Endothelial cell of hepatic sinusoid (primary cell): Measurements from ENCODE around the gene FANCC.

ENCODE experiments used
- in situ Hi-C: cut with HindIII; loops from 2 replicates; pipeline ENCODE4 v1.10.0; 2017; ENCODE audit warnings: low sequenced_read_pairs

Gene FANCC

DNA sequence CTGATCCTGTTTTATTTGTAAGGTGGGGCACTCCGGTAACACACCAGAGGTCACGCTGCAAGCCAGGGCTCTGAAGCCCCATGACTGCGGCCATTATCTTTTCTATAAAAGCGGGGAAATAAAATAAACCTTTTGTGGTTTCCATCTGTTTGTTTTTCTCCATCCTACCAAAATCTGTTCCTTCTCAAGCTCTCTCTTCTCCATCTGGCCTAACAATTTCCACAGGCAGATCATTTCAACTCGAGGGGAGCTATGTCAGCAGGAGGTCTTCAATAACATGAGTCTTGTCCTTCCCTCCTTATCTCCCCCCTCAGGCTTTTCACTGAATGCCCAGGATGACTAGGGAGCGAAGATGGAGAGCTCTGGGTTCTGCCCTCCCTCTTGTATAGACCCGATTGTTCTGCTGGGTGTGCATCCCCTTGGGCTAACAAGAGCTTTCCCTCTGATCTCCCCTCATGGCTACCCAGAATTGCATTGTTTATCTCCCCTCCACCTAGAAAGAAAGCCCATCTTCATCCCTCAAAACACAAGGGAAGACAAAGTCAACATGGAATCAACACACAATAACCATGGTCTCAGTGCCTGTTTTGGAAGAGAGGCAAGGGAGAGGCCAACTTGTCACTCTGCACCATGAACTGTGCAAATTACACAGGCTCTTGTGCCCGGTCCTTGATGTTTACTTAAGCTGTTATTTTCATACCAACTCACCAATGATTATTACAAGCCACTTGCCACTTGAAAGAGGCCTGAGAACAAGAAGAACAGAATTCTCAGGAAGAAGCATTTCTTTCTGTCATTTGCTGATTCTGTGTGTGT, 187.8 kb downstream of the FANCC start:
- in situ Hi-C loops, result loop anchor here (25.0 kb wide), 1 partner anchor 417 kb away; no protein-coding TSS in a partner anchor

DNA sequence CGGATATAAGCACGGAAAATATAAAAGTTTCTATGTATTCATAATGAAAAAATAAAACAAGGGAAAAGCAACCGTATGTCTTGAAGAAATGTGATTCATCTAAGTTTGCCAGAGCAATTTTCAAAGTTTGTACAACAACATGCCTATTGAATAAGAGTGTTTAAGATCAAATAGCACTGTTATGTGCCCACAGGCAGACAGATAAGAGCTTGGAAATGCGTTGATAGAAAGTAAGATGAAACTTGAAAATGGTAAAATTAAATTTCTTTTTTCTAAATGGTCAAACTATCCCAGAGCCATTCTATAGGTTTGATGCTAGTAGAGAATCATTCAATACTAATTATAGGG, 189.4 kb downstream of the FANCC start:
- in situ Hi-C loops, result loop anchor here (25.0 kb wide), 1 partner anchor 416 kb away; no protein-coding TSS in a partner anchor

DNA sequence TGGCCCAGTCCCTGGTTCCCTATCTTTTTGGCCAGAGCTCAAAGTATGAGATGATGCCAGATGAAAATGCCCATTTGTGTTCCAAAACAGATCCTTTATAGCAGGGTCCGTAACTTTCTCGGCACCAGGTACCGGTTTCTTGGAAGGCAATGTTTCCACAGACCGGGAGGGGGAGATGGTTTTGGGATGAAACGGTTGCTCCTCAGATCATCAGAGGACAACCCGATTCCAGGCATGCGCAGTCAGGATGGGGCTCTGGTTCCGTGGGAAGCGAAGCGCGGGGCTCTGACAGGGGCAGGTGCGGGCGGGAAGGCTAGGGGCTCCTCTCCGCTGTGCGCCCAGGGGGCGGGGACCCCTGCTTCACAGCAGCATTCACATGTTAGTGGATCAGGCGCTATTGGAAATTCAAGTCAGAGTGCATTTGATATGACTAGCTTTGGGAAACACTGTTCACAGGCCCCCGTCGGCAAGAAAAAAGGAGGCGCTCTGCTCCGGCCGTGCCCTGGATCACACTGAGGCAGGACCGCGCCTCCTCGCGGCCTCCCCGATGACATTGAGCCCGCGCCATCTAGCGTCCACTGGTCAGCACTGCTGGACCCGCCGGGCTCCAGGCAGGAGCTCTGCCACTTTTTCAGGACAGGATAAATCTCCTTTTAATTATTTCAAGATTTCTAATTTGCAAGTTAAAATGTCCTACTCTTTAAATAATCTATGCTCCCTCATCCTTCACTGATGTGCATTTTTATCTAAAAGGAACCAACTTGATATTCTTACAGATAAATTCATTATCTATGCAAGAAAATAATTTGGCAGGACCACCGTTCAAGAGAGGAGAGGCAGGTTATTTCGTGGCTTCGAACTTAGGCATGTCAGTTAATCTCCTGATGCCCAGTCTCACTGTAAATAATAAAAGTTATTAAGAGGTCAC, 190.0 kb downstream of the FANCC start:
- in situ Hi-C loops, result loop anchor here (25.0 kb wide), 1 partner anchor 415 kb away; no protein-coding TSS in a partner anchor

DNA sequence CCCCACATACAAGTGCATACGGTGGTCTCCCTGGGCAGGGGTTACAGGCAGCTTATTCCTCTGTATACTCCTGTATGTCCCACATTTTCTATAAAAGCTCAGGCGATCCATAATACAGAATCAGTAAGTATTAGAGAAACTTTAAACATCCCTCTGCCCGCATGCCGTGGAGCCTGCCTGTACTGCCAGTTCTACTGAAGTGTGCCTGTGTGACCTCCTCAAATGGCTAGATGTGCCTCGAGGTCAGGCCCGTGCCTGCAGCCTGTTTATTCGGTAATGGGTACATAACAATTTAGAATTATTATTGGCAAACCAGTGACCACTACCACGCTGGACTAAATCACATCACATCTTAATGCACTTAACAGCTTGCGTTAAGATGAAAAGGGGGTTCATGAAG, 190.8 kb downstream of the FANCC start:
- in situ Hi-C loops, result loop anchor here (25.0 kb wide), 1 partner anchor 414 kb away; no protein-coding TSS in a partner anchor

DNA sequence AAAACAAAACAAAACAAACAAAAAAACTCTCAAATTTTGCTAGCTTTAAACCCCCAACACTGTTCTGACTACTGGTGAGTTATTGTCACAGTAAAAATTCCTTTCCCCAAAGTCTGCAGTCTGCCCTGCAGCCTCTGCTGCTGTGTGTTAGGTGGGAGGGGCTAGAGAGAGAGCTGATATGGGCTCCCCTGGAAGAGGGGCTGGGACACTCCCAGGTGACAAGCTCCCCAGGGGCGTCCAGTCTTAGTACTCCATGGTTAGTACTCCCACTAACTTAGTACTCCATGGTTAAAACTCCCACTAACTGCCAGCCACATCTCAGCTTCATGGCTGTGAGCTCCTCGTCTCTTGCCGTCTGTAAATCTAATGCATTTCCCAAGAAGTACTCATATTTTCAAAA, 191.9 kb downstream of the FANCC start:
- in situ Hi-C loops, result loop anchor here (25.0 kb wide), 1 partner anchor 413 kb away; no protein-coding TSS in a partner anchor

DNA sequence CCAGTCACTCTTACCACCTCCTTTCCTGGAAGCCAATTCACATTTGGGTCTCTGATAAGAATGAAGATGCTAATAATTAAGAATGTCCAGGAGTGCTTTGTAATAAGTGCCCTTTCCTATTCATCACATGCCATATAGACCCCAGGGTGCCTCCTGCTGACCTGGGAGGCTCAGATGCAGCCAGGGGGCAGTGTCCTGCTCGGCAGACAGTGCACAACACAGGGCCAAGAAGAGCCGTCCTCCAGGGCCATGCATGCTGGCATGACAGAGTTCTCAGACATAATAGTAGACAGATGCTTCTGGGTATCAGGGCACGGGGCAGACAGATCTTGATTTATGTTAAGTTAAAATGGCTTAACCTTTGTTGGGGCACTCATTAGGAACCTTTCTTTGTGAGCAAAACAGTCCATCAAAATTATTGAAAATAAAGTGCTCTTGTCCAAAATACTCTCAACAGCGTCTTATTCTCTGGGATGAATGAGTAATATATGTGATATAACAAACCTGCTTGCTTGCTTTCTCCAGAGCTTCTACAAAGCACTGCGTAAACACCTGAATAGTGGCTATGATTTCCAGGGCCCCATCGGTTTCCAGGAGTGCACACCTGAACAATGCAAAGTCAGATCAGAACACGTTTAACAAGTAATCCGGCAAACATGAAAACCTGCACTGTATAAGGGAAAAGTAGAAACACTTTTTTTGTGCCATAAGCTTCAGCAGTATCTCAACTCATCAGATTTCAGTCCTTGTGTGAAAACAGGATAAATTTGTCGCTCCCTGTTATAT, 192.7 kb downstream of the FANCC start:
- in situ Hi-C loops, result loop anchor here (25.0 kb wide), 1 partner anchor 412 kb away; no protein-coding TSS in a partner anchor

DNA sequence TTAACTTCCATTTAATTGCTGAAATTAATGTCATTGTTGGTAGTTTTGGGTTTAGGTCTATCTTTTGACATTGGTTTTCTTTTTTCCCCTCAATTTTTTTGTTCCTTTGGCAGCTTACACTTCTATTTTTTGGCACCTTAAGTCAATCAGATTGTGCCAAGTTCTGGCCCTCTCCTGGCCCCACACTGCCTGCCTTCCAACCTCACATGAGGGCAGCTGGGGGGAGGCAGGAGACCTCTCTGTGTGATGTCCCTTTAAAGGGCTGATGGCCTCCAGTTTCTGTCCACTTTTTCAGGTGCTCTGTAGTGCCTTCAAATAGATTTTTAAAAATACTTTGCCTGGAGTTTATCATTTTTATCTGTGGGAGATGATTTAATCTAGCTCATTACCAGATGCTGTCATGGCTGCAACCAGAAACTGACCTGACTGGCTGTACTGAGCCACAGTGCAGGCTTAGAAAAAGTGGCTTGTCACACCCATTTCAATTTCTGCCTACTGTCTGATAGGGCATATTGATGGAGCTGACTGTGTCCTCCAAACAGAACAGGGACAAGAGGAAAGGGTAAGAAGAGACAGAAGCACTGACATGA, 196.6 kb downstream of the FANCC start:
- in situ Hi-C loops, result no loop called here

DNA sequence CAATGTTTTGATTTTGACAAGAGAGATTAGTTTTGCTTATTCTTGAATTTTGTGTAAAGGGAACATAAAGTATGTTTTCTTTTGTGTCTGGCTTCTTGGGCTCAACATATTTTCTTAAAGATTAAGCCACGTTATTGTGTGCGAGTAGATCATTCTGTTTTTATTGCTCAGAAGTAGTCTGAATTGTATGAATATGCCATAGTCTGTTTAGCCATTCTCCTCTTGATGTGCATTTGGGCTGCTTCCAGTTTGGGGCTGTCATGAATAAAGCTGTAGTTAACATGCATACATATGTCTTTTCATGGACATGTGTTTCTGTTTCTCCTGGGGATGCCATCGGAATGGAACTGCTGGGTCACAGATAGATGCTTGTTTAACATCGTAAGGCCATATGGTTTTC, 198.9 kb downstream of the FANCC start:
- in situ Hi-C loops, result no loop called here

DNA sequence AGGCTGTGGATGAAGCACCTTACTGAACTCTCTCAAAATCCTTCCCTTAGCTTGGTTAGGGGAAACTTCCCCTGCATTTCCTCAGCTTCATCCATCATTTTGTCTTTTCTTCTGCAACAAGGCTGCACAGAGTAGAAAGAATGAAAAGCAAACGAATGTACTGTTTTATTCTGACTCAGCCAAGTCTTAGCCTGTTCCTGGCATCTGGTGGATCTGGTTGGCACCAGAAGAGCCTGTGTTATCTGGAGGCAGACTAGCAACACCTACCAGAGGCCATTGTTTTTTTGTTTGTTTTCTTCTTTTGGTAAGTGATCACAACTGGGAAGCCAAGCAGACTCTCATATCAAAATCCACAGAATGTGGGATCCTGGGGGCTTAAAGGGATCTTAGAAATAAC, 200.7 kb downstream of the FANCC start:
- in situ Hi-C loops, result no loop called here

DNA sequence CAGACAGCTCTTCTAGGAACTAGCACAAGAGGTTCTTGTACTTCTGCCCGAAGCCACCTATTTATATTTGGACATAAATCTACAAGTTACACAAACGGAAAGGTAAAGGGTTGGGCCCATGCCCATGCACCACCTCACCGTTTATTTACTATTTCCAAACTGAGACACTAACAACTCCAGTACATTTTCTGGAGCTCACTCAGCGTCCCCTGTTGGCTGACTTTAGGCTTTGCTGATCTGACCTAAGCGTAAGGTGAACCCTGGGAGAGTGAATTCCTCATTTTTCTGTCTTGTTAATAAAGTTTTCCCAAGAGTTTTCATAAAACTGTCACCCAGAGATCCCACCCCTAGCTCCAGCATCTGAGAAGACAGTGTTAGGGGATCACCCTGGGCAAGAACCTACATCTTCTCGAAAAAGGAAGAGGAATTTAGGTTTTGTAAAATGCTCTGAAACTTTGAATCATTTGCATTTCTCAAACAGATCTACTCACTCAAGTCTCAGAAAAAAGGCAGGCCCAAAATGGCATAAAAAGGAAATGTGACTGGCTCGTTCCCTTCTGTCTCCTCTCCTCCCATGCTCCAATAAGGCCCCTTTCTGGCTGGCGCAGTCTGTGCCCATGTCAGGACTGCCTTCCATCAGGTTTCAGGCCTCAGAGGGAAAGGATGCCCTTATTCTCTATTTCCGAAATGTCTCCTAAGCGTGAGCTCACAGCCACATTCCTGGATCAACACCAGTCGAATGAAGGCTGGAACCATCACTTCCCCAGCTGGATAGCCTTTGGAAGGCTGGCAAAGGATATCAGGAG, 201.3 kb downstream of the FANCC start:
- in situ Hi-C loops, result no loop called here

DNA sequence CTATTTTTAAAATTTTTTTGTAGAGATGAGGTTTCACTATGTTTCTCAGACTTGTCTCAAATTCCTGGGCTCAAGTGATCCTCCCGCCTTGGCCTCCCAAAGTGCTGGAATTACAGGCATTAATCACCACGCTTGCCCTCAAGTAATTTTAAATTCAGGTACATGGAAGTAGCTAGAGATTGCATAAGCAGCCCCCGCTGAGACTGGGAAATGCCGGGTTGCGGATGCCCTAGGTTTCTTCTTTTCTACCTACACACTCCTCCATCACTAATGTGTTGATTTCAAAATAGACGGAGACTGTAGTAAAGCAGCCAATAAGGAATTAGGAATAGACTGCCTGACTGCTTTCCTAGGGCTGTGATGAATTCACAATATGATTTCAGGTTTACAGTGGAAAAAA, 202.4 kb downstream of the FANCC start:
- in situ Hi-C loops, result no loop called here

DNA sequence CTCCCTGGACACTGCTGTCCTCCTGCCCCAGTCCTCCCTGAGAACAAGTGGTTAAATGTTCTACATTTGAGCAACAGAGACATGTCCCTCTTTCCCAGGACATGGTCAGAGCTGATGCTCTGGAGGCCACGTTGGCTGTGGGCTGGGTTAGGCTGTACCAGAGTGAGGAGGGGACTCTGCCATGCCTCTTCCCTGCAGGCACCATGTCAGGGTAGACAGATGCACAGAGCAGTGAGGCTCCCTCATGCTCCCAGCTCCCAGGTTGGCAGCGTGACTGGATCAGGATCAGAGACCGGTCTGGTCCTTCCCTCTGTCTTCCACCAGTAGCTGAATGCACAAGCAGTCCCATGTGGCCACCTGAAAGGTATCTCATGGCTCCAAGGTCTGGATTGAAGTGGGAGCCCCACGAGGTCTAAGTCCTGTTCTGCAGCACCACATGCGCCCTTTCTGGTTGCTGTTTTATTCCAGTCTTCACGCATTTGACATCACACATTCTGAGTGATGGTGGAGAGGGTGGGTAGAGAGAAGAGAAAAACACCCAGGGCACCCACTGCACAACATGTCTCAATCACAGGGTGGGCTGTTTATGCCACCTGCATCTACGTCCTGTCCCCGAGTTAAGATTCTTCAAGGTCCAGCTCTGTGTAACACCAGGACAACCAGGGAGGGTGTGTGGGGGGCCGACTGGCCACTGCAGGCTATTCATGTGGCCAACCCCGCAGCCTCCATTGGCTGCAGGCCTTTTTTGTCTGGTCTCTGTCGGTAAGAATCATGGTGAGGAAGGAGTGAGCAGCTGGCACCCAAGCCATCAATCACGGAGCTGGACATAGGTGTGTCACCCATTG, 204.9 kb downstream of the FANCC start:
- in situ Hi-C loops, result no loop called here

DNA sequence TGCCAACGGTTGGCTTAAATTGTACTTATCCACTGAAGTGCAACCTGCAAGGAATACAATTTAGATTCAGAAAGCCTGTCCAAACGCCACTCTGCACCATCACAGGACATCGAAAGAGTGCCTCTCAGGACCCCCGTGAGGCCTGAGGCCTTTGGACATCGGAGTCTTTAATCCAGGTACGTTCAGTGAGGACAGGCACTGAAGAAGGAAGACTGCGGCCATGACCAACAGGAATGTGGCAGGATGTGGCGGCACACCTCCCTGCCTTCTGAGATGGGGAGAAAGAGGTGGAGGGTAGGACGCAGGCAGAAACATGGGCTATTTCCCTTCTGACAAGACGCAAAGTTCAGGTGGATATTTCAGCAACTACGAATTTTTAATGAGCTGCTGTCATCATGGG, 205.8 kb downstream of the FANCC start:
- in situ Hi-C loops, result no loop called here

DNA sequence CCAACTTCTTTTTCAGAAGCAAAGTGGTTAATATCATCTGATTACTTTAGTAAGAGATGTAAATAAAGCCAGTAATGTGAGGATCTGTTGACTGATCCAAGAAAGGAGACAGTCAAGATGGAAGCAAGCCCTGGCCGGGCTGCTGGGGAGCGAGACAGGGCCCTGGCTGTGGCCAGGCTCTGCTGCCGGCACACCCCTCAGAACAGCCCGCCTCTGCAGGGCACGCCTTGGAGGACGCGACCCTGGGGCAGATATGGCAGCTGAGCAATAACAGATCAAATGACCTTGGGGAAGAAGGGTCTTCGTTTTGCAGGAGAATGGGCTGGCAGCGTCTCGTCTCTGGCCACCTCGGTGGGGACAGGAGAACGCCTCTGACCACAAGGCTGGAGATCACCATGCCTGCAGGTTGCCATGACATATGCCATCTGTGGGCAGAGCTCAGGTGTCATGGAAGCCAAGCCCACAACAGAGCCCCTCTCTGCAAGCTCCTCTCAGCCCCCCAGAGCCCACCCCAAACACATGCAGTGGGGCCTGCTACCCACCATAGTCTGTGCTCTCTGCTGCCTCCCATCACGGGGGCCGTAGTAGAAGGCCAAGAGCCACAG, 206.5 kb downstream of the FANCC start:
- in situ Hi-C loops, result no loop called here

DNA sequence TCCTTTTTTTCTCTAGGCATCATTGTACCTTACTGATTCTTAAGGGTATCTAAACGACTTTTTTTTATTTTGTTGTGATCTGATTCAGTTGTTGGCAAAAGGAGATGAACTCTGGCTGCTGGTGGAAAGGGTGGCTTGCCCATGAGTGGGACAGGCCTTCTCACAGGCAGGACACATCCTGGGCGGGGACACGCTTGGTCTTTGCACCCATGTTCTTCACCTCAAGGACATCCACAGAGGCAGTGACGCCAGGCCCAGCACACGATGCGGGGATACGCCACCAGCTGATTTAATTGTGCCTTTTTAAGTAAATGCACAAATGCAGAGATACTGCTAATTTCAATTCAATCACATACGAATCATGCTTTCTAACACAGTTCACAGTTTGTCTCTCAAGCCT, 208.1 kb downstream of the FANCC start:
- in situ Hi-C loops, result no loop called here

DNA sequence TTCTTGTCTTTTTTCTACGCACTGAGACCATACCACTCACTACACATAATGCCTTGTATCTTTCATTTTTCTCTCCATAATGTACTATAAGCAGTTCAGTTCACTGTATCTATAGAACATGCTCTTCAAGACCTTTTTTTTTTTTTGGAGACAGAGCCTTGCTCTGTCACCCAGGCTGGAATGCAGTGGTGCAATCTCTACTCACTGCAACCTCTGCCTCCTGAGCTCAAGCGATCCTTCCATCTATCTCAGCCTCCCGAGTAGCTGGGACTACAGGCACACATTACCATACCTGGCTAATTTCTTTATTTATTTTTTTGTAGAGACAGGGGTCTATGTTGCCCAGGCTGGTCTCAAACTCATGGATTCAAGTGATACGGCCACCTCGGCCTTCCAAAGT, 208.7 kb downstream of the FANCC start:
- in situ Hi-C loops, result no loop called here

DNA sequence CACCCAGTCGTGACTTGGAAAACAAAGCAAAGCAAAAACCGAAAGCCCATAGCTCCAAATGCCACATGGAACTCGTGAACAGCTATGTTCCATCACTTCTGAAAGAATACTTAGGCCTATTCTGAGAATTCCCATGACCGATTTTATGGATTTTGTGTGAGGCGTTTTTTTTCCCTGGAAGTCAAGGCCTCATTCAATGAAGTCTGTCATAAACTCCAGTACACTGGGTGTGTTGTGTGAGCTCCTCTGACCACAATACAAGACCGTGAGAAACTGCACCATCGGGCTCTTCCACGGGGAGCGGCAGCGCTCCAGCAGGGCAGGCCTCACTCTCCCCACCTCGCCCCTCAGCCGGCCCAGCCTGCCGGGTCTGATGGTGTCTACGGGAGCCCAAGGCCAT, 209.5 kb downstream of the FANCC start:
- in situ Hi-C loops, result no loop called here

DNA sequence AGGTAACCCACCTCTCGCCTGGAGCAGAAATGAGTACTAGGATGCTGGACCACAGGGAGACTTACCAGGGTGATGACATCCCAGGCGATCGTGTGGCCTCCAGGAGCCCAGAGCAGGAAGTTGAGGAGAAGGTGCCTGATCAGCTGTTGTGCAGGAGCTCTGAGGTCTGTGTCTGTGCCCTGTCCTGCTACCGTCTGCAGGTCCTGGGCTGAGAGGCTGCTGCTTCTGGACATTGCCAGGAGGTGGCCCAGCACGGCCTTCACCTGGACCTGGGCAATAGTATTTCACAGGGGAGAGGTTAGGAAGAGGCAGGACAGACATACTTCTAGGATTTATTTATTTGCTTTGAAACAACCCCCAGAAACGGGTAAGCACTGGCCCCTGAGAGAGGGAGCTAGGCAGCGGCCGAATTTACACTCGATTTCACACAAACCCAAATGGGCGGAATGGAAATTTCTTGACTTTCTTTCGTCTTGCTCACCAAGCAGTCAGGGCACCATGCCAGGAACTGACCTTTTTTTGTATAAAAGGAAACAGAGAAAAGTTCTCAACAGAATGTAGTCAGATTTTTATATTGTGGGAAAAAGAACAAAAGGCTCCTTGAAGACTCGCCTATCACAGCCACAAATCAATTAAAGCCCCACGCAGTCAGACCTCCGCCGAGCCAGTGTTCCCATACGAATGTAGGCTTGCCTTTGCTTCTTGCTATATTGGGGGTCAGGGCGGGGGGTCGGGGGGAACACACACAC, 210.3 kb downstream of the FANCC start:
- in situ Hi-C loops, result no loop called here
